H9 (cell line): ENCODE measurements around the gene CNNM2. TPM values are rescaled to one million over a fixed set of nuclear protein-coding genes. Genes with fewer than 3 reads are reported as not detected.

Experiments used
- DNase-seq: peaks from one replicate; pipeline ENCODE4 v3.0.0-alpha.2; 2017
- H2AFZ ChIP-seq: one replicate; pipeline ENCODE4 v1.6.1; 2013; ENCODE audit warnings: mild to moderate bottlenecking, low read length, control low read depth, moderate library complexity
- H2AK5ac ChIP-seq: 2 replicates; pipeline ENCODE4 v1.6.1; 2013; ENCODE audit warnings: low read length, control low read depth, mixed read lengths; ENCODE audit not compliant: insufficient read length
- H2BK120ac ChIP-seq: one replicate; pipeline ENCODE4 v1.6.1; 2013; ENCODE audit warnings: low read depth, mild to moderate bottlenecking, low read length, control low read depth, inconsistent platforms; ENCODE audit not compliant: poor library complexity, severe bottlenecking
- H2BK12ac ChIP-seq: 2 replicates; pipeline ENCODE4 v1.6.1; 2013; ENCODE audit warnings: low read length, control low read depth, mixed read lengths, low read depth; ENCODE audit not compliant: insufficient read length
- H2BK15ac ChIP-seq: 2 replicates; pipeline ENCODE4 v1.6.1; 2013; ENCODE audit warnings: low read depth, low read length, control low read depth
- H2BK20ac ChIP-seq: one replicate; pipeline ENCODE4 v1.6.1; 2013; ENCODE audit warnings: low read depth, mild to moderate bottlenecking, low read length, control low read depth, inconsistent platforms; ENCODE audit not compliant: poor library complexity, severe bottlenecking
- H2BK5ac ChIP-seq: 2 replicates; pipeline ENCODE4 v1.6.1; 2013; ENCODE audit warnings: low read length, control low read depth, mixed read lengths; ENCODE audit not compliant: insufficient read length
- H3K14ac ChIP-seq: 2 replicates; pipeline ENCODE4 v1.6.1; 2013; ENCODE audit warnings: low read length, control low read depth; ENCODE audit not compliant: insufficient read depth
- H3K18ac ChIP-seq: 2 replicates; pipeline ENCODE4 v1.6.1; 2013; ENCODE audit warnings: low read depth, mild to moderate bottlenecking, mixed read lengths, low read length, control low read depth; ENCODE audit not compliant: insufficient read length
- H3K23ac ChIP-seq: 2 replicates; pipeline ENCODE4 v1.6.1; 2013; ENCODE audit warnings: low read length, control low read depth, mixed read lengths, low read depth; ENCODE audit not compliant: insufficient read length
- H3K23me2 ChIP-seq: 2 replicates; pipeline ENCODE4 v1.6.1; 2013; ENCODE audit warnings: low read depth, mild to moderate bottlenecking, mixed read lengths, low read length, control low read depth; ENCODE audit not compliant: insufficient read length, poor library complexity, severe bottlenecking
- H3K27ac ChIP-seq: 2 replicates; pipeline ENCODE4 v1.5.1; 2013; ENCODE audit warnings: low read length, control low read depth, mixed read lengths, low read depth; ENCODE audit not compliant: insufficient read length
- H3K27me3 ChIP-seq: 2 replicates; pipeline ENCODE4 v1.6.1; 2013; ENCODE audit warnings: low read length, control low read depth, inconsistent platforms; ENCODE audit not compliant: insufficient read depth
- H3K4ac ChIP-seq: 2 replicates; pipeline ENCODE4 v1.6.1; 2013; ENCODE audit warnings: low read depth, mild to moderate bottlenecking, control low read depth, inconsistent platforms, low read length, moderate library complexity
- H3K4me1 ChIP-seq: 2 replicates; pipeline ENCODE4 v1.6.1; 2013; ENCODE audit warnings: low read length, control low read depth, inconsistent platforms; ENCODE audit not compliant: insufficient read depth
- H3K4me2 ChIP-seq: 2 replicates; pipeline ENCODE4 v1.6.1; 2013; ENCODE audit warnings: low read length, control low read depth, mixed read lengths; ENCODE audit not compliant: insufficient read length, insufficient read depth
- H3K56ac ChIP-seq: 2 replicates; pipeline ENCODE4 v1.6.1; 2013; ENCODE audit warnings: low read depth, mild to moderate bottlenecking, mixed read lengths, low read length, control low read depth; ENCODE audit not compliant: insufficient read length
- H3K79me1 ChIP-seq: 2 replicates; pipeline ENCODE4 v1.6.1; 2013; ENCODE audit warnings: low read depth, mild to moderate bottlenecking, moderate library complexity, low read length, control low read depth, inconsistent platforms; ENCODE audit not compliant: insufficient read depth, poor library complexity, severe bottlenecking
- H3K79me2 ChIP-seq: 2 replicates; pipeline ENCODE4 v1.6.1; 2013; ENCODE audit warnings: low read length, control low read depth, inconsistent platforms; ENCODE audit not compliant: insufficient read depth
- H3K9ac ChIP-seq: 2 replicates; pipeline ENCODE4 v1.6.1; 2013; ENCODE audit warnings: low read length, control low read depth, mixed read lengths; ENCODE audit not compliant: insufficient read length; ENCODE audit errors: extremely low read depth
- H3K9me3 ChIP-seq: one replicate; pipeline ENCODE4 v1.6.1; 2013; ENCODE audit warnings: low read depth, low read length, inconsistent platforms; ENCODE audit not compliant: control insufficient read depth
- H3T11ph ChIP-seq: one replicate; pipeline ENCODE4 v1.6.1; 2013; ENCODE audit warnings: mild to moderate bottlenecking, low read length, control low read depth, inconsistent platforms
- H4K20me1 ChIP-seq: one replicate; pipeline ENCODE4 v1.6.1; 2013; ENCODE audit not compliant: control insufficient read depth, insufficient read length, insufficient read depth
- H4K5ac ChIP-seq: 2 replicates; pipeline ENCODE4 v1.6.1; 2013; ENCODE audit warnings: low read depth, mild to moderate bottlenecking, mixed read lengths, low read length, control low read depth; ENCODE audit not compliant: insufficient read length
- H4K8ac ChIP-seq: replicated peaks from 2 replicates; pipeline ENCODE4 v1.6.1; 2013; ENCODE audit warnings: low read length, control low read depth, mixed read lengths, low read depth; ENCODE audit not compliant: insufficient read length
- H4K91ac ChIP-seq: 2 replicates; pipeline ENCODE4 v1.6.1; 2013; ENCODE audit warnings: low read depth, mild to moderate bottlenecking, moderate library complexity, mixed read lengths, low read length, control low read depth; ENCODE audit not compliant: insufficient read length
- H3K27ac Mint-ChIP-seq, 3 experiments: 2 replicates in 2 of 3; 3 replicates in 1 of 3; pipeline ENCODE4 v1.8.0; 2020 to 2021; ENCODE audit warnings: mixed read lengths in 3 of 3, mild to moderate bottlenecking in 1 of 3, moderate library complexity in 1 of 3
- H3K27me3 Mint-ChIP-seq: 2 replicates; pipeline ENCODE4 v1.8.0; 2021; ENCODE audit warnings: low read depth, mild to moderate bottlenecking, moderate library complexity, mixed read lengths
- H3K36me3 Mint-ChIP-seq, 3 experiments: 2 replicates in 2 of 3; 3 replicates in 1 of 3; pipeline ENCODE4 v1.8.0; 2020 to 2021; ENCODE audit warnings: low read depth in 3 of 3, mixed read lengths in 3 of 3; ENCODE audit not compliant: insufficient read depth in 1 of 3
- H3K4me1 Mint-ChIP-seq, 2 experiments: 2 replicates each; pipeline ENCODE4 v1.8.0; 2020; ENCODE audit warnings: mixed read lengths in 2 of 2
- H3K4me3 Mint-ChIP-seq, 2 experiments: 2 replicates in 1 of 2; 3 replicates in 1 of 2; pipeline ENCODE4 v1.8.0; 2020 to 2021; ENCODE audit warnings: mild to moderate bottlenecking in 2 of 2, mixed read lengths in 2 of 2, moderate library complexity in 1 of 2
- H3K9me3 Mint-ChIP-seq, 2 experiments: 2 replicates in 1 of 2; 3 replicates in 1 of 2; pipeline ENCODE4 v1.8.0; 2020; ENCODE audit warnings: mild to moderate bottlenecking in 2 of 2, mixed read lengths in 2 of 2, moderate library complexity in 1 of 2
- WGBS: extraction: QIAGEN DNeasy Blood & Tissue Kit; methylation state at CpG from one replicate; pipeline ENCODE4 v1.1.7; 2013; ENCODE audit warnings: missing lambda C conversion rate, low lambda C conversion rate, mixed read lengths; ENCODE audit not compliant: insufficient read length; ENCODE audit errors: extremely low coverage; 5-methylcytosine and 5-hydroxymethylcytosine counted together
- total RNA-seq: library from RNA; stranded (reverse); gene quantifications from 2 replicates; pipeline ENCODE4 v1.2.1, GENCODE V29; 2021
- TF ChIP-seq, protein P1 (sequence below): fragments of 200-600 bp; sonication (generic); conservative IDR thresholded peaks from 3 replicates; pipeline ENCODE4 v1.8.0; 2021; ENCODE audit warnings: antibody characterized with exemption, mild to moderate bottlenecking

CNNM2 gene
- total RNA-seq, 1 experiment from 2014 or later, result 17.5 TPM

DNA sequence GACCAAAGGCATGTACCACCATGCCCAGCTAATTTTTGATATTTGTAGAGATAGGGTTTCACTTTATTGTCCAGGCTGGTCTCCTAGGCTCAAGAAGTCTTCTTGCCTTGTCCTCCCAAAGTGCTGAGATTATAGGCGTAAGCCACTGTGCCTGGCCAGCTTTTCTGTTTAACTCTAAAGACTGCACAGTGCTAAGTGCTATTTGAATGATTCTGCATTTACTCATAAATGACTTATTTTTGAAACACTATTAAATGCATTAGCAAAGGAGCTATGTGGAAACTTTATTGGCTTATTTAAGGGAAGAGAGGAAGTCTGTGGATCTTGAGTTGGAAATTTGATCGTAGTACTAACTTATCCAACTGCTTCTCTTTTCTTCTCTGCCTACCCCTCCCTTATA, 185.9 kb downstream of the CNNM2 start:
- no peaks in the 10 kb centered on the region for H3K79me2 ChIP-seq
- H3K27me3 ChIP-seq, result no peaks in the 10 kb centered on the region
- H2BK12ac ChIP-seq, result no peak overlapping the region
- H3K79me1 ChIP-seq, result no peaks in the 10 kb centered on the region
- peaks cover 4% of the 10 kb centered on the region for H3K4me1 ChIP-seq
- TF ChIP-seq, protein P1, sequence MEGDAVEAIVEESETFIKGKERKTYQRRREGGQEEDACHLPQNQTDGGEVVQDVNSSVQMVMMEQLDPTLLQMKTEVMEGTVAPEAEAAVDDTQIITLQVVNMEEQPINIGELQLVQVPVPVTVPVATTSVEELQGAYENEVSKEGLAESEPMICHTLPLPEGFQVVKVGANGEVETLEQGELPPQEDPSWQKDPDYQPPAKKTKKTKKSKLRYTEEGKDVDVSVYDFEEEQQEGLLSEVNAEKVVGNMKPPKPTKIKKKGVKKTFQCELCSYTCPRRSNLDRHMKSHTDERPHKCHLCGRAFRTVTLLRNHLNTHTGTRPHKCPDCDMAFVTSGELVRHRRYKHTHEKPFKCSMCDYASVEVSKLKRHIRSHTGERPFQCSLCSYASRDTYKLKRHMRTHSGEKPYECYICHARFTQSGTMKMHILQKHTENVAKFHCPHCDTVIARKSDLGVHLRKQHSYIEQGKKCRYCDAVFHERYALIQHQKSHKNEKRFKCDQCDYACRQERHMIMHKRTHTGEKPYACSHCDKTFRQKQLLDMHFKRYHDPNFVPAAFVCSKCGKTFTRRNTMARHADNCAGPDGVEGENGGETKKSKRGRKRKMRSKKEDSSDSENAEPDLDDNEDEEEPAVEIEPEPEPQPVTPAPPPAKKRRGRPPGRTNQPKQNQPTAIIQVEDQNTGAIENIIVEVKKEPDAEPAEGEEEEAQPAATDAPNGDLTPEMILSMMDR, result no peak
- no peaks in the 10 kb centered on the region for H3K9me3 ChIP-seq
- H3K27me3 Mint-ChIP-seq, result no peaks in the 10 kb centered on the region
- DNase-seq, result no peak
- H3K27ac Mint-ChIP-seq, result no peak overlapping the region
- H3T11ph ChIP-seq, result no peak overlapping the region
- H3K56ac ChIP-seq, result no peak overlapping the region
- H2AK5ac ChIP-seq, result no peak overlapping the region
- H2BK20ac ChIP-seq, result no peak overlapping the region
- no peak overlapping the region for H2BK15ac ChIP-seq
- no CpG with 5 or more reads among the region's 2 CpGs for WGBS
- no peak overlapping the region for H3K27ac ChIP-seq
- H3K18ac ChIP-seq, result no peak overlapping the region
- H4K91ac ChIP-seq, result no peak overlapping the region
- H2AFZ ChIP-seq, result no peak overlapping the region
- no peak overlapping the region for H3K14ac ChIP-seq
- H4K20me1 ChIP-seq, result no peaks in the 10 kb centered on the region
- no peak overlapping the region for H3K4ac ChIP-seq
- H3K23me2 ChIP-seq, result no peaks in the 10 kb centered on the region
- H3K9me3 Mint-ChIP-seq, result peaks cover 0 to under 1% of the 10 kb centered on the region in 2 experiments; a peak in 1 of 5 replicates
- peaks cover 13 to 15% of the 10 kb centered on the region in 2 experiments for H3K4me1 Mint-ChIP-seq
- H3K23ac ChIP-seq, result no peak overlapping the region
- H3K4me3 Mint-ChIP-seq, result no peak overlapping the region
- H4K5ac ChIP-seq, result no peak overlapping the region
- no peak overlapping the region for H3K9ac ChIP-seq
- no peak overlapping the region for H4K8ac ChIP-seq
- peaks cover 0 to 20% (median 16%) of the 10 kb centered on the region in 3 experiments; a peak in 5 of 7 replicates for H3K36me3 Mint-ChIP-seq
- no peak overlapping the region for H2BK5ac ChIP-seq
- no peak overlapping the region for H3K4me2 ChIP-seq
- H2BK120ac ChIP-seq, result no peak overlapping the region
